Measurements from ENCODE around the gene DENND2C. TPM values are rescaled to one million over a fixed set of nuclear protein-coding genes. Genes with fewer than 3 reads are reported as not detected.

DENND2C gene
- total RNA-seq, 4 donors from 2014 or later = 2.3 to 3.7 (median 2.8) TPM

GRCh38 chr1:114677691-114678090 is 7.8 kb upstream of the DENND2C start:
- TF ChIP-seq CTCF (IDR thresholded peaks at IDR 0.05; ENCODE audit: low read depth) = no peak

- no peak for TF ChIP-seq CTCF (IDR thresholded peaks at IDR 0.05; ENCODE audit: low read depth)
Measured at GRCh38 chr1:114676115-114676514, 6.3 kb upstream of the DENND2C start.

- TF ChIP-seq CTCF (IDR thresholded peaks at IDR 0.05; ENCODE audit: low read depth) = no peak
Measured at GRCh38 chr1:114671939-114672275, 2.1 kb upstream of the DENND2C start.

GRCh38 chr1:114671011-114671938 is 1.4 kb upstream of the DENND2C start:
- no peak for TF ChIP-seq CTCF (IDR thresholded peaks at IDR 0.05; ENCODE audit: low read depth)

GRCh38 chr1:114670083-114671010 is 498 bp upstream of the DENND2C start:
- TF ChIP-seq CTCF (IDR thresholded peaks at IDR 0.05; ENCODE audit: low read depth) = no peak

GRCh38 chr1:114668784-114669561 is 876 bp downstream of the DENND2C start:
- TF ChIP-seq CTCF (IDR thresholded peaks at IDR 0.05; ENCODE audit: low read depth) = no peak

Measured in subcutaneous adipose tissue (tissue), 4 donors.